Neutrophil (primary cell): Measurements from ENCODE around the gene TOR1AIP2.

Experiments
- H3K27ac ChIP-seq: fragments of 200-600 bp; sonication (generic); 2 replicates; pipeline ENCODE4 v1.5.1; 2016; ENCODE audit warnings: mild to moderate bottlenecking, moderate library complexity
- H3K27me3 ChIP-seq: fragments of 200-600 bp; sonication (generic); 2 replicates; pipeline ENCODE4 v1.6.0; 2016; ENCODE audit warnings: mild to moderate bottlenecking
- H3K36me3 ChIP-seq: fragments of 200-600 bp; sonication (generic); 2 replicates; pipeline ENCODE4 v1.5.1; 2017
- H3K4me1 ChIP-seq, 2 experiments: fragments of 200-600 bp in 1 of 2; sonication (generic) in 1 of 2; 1 replicate in 1 of 2; 2 replicates in 1 of 2; pipeline versions ENCODE4 v1.5.1 to v1.6.1; 2013 to 2016; ENCODE audit warnings: low read depth in 1 of 2, low read length in 1 of 2, mild to moderate bottlenecking in 1 of 2, moderate library complexity in 1 of 2; ENCODE audit not compliant: control insufficient read depth in 1 of 2, insufficient read depth in 1 of 2
- H3K4me3 ChIP-seq, 2 experiments: fragments of 200-600 bp in 1 of 2; sonication (generic) in 1 of 2; 1 replicate in 1 of 2; 2 replicates in 1 of 2; pipeline ENCODE4 v1.5.1; 2013 to 2016; ENCODE audit warnings: low read depth in 1 of 2, low read length in 1 of 2, mild to moderate bottlenecking in 1 of 2, moderate library complexity in 1 of 2
- H3K9me3 ChIP-seq: fragments of 200-600 bp; sonication (generic); 2 replicates; pipeline ENCODE4 v1.5.1; 2016
- CTCF ChIP-seq: fragments of 200-600 bp; sonication (generic); IDR thresholded peaks from 2 replicates; pipeline ENCODE4 v1.5.1; 2016; ENCODE audit warnings: antibody characterized with exemption

The TOR1AIP2 gene

GRCh38 chr1:179882253-179883039, 4.8 kb upstream of the TOR1AIP2 start, which contains the start of gene TOR1AIP1:
Gene TOR1AIP1 (plus strand): TSS chr1:179882285. CDS start chr1:179882503, 218 bp downstream.
- peaks cover 19% of the 10 kb centered on the region for H3K36me3 ChIP-seq
- TF ChIP-seq CTCF, result peak; percentile 96
- no peaks in the 10 kb centered on the region for H3K27me3 ChIP-seq
- no peaks in the 10 kb centered on the region for H3K9me3 ChIP-seq
- peak within 1 kb of the TSS; percentile 94 for H3K27ac ChIP-seq
- peaks cover 64 to 65% of the 10 kb centered on the region in 2 experiments for H3K4me1 ChIP-seq
- peak within 1 kb of the TSS; percentile 94 to 95 for H3K4me3 ChIP-seq

DNA sequence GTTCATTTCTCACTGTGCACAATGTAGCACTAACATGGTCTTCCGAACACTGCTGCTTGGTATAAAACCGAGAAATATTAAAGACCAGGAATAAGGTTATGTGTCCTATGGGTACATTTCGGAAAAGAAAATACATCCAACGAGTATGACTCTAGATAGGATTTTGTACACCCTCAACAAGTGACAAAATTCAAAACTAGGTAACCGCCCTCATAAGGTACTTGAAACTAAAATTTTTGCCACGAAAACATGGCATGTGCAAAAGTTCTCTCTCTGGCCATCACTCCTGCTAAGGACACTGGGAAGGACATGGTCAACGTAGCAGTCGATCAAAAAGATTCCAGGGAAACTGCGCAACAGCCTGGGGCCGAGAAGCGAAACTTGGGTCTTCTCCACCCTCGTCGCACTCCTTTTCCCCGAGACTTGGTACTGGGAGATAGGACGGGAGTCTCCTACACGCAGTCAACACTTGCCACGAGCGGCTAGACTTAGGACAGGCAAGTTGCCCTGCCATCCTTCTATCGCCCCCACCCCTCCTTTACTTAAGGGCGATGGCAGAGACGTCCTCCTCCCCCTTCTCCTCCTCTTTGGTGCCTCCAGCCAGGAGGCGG, 4.1 kb upstream of the TOR1AIP2 start:
- H3K36me3 ChIP-seq, result peaks cover 19% of the 10 kb centered on the region

GRCh38 chr1:179879797-179880196, 2.2 kb upstream of the TOR1AIP2 start:
- no peaks in the 10 kb centered on the region for H3K27me3 ChIP-seq
- H3K9me3 ChIP-seq, result no peaks in the 10 kb centered on the region
- H3K4me1 ChIP-seq, result peaks cover 56 to 57% of the 10 kb centered on the region in 2 experiments
- peaks cover 7% of the 10 kb centered on the region for H3K36me3 ChIP-seq
- H3K4me3 ChIP-seq, result no peak overlapping the region
- no peak overlapping the region for H3K27ac ChIP-seq
- no peak for TF ChIP-seq CTCF

More for the DNA sequence above, 4.1 kb upstream of the TOR1AIP2 start:
- TF ChIP-seq CTCF, result no peak
- Histone ChIP-seq H3K9me3 (no peaks in the 10 kb centered on the region), H3K27ac (peak overlapping the region; percentile 94), H3K4me1 (peaks cover 63 to 64% of the 10 kb centered on the region in 2 experiments), H3K27me3 (no peaks in the 10 kb centered on the region), H3K4me3 (peak overlapping the region; percentile 94 to 95)

DNA sequence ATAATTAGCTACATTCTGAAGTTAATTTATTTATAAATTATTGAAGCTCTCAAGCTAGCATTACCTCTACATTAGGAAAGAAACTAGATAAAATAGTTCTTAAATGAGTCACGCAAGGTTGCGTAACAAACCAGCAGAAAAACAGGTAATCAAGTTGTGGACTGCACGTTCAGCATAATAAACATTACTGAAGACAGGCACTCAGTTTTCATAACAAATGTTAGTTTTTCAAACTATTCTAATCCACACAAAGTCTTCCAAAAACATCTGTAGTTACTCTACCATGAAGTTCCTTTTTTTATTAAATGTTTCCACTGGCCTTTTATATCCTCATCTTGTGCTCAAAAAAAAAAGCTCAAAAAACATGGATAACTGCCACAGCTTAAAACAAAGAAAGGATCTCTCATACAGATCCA, 1.3 kb downstream of the TOR1AIP2 start:
- Histone ChIP-seq H3K27me3 (no peaks in the 10 kb centered on the region), H3K36me3 (peaks cover 11% of the 10 kb centered on the region), H3K9me3 (no peaks in the 10 kb centered on the region), H3K4me3 (peak overlapping the region; percentile 84 to 91), H3K4me1 (peaks cover 39 to 49% of the 10 kb centered on the region in 2 experiments), H3K27ac (peak overlapping the region; percentile 78)
- no peak for TF ChIP-seq CTCF

GRCh38 chr1:179875596-179876299, 1.9 kb downstream of the TOR1AIP2 start:
- peak overlapping the region; percentile 78 for H3K27ac ChIP-seq
- H3K4me1 ChIP-seq, result peaks cover 34 to 44% of the 10 kb centered on the region in 2 experiments
- no peaks in the 10 kb centered on the region for H3K9me3 ChIP-seq
- H3K4me3 ChIP-seq, result peak overlapping the region in 1 of 2 experiments; percentile 84
- TF ChIP-seq CTCF, result no peak
- no peaks in the 10 kb centered on the region for H3K27me3 ChIP-seq
- H3K36me3 ChIP-seq, result peaks cover 11% of the 10 kb centered on the region
